Muscle layer of duodenum (tissue), 2 donors: ENCODE results near the gene TLE5.

Experiments used
- H3K27ac ChIP-seq: one replicate; pipeline ENCODE4 v1.7.0; 2013; ENCODE audit warnings: mild to moderate bottlenecking, low read length
- H3K27me3 ChIP-seq: one replicate; pipeline ENCODE4 v1.7.0; 2013; ENCODE audit warnings: low read depth, mild to moderate bottlenecking, control low read depth, low read length
- H3K36me3 ChIP-seq, 2 donors: one replicate each; pipeline ENCODE4 v1.7.0; 2013; ENCODE audit warnings: low read length in 2 of 2, control low read depth in 1 of 2, mild to moderate bottlenecking in 1 of 2; ENCODE audit not compliant: insufficient read depth in 2 of 2, control insufficient read depth in 1 of 2
- H3K4me1 ChIP-seq, 2 donors: one replicate each; pipeline ENCODE4 v1.7.0; 2013; ENCODE audit warnings: low read length in 2 of 2, mild to moderate bottlenecking in 2 of 2, control low read depth in 1 of 2, moderate library complexity in 1 of 2; ENCODE audit not compliant: insufficient read depth in 2 of 2, control insufficient read depth in 1 of 2
- H3K4me3 ChIP-seq, 2 donors: one replicate each; pipeline ENCODE4 v1.7.0; 2013; ENCODE audit warnings: low read length in 2 of 2, low read depth in 1 of 2, mild to moderate bottlenecking in 1 of 2
- H3K9me3 ChIP-seq, 2 donors: one replicate each; pipeline ENCODE4 v1.7.0; 2013; ENCODE audit warnings: low read length in 2 of 2, control low read depth in 1 of 2, mild to moderate bottlenecking in 1 of 2; ENCODE audit not compliant: control insufficient read depth in 1 of 2
- donor health status: healthy.

TLE5 gene

DNA sequence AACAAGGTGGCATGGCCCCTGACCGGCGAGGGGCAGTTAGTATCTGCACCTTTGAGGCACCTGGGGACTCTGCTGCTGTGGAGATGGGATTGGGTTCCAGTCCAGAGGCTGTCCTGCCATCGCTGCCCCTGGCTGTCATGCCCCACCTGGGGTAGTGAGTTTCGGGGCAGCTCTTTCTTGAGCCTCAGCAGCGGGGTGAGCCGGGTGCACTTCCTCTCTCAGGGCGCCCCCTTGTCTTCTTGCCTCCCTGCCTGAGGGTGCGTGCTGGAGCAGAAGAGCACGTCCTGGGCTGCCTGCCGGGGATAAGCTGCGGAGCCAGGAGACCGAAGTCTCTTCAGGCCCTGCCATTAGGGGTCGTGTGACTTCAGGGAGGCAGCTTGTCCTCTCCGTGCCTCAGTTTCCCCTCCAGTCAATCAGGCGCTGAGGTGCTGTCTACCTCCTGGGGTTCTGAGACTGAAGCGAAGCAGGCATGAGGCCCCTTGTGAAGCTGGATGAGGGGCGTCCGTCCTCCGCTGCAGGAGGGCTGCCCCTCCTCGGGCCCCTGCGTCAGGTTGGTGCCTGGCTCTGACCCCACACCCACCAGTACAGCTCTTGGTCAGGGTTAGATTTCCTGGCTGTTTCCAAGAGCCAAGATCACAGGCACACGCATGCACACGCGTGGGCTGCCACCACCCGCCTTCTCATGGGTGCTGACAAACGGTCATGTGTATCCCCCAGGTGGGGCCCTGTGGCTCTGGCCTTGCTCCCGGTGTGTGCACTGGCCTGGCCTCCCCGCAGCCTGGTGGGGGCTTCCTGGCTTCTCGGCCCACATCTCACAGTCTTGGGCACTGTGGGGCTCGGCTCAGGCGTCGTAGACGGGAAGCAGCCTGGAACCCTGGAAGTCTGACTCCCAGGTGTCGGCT is 40.2 kb upstream of the TLE5 start:
- Histone ChIP-seq H3K4me3 (no peak overlapping the region), H3K27me3 (no peaks in the 10 kb centered on the region), H3K36me3 (no peaks in the 10 kb centered on the region), H3K4me1 (peaks cover 6 to 46% of the 10 kb centered on the region in 2 donors), H3K9me3 (no peaks in the 10 kb centered on the region), H3K27ac (no peak overlapping the region)

DNA sequence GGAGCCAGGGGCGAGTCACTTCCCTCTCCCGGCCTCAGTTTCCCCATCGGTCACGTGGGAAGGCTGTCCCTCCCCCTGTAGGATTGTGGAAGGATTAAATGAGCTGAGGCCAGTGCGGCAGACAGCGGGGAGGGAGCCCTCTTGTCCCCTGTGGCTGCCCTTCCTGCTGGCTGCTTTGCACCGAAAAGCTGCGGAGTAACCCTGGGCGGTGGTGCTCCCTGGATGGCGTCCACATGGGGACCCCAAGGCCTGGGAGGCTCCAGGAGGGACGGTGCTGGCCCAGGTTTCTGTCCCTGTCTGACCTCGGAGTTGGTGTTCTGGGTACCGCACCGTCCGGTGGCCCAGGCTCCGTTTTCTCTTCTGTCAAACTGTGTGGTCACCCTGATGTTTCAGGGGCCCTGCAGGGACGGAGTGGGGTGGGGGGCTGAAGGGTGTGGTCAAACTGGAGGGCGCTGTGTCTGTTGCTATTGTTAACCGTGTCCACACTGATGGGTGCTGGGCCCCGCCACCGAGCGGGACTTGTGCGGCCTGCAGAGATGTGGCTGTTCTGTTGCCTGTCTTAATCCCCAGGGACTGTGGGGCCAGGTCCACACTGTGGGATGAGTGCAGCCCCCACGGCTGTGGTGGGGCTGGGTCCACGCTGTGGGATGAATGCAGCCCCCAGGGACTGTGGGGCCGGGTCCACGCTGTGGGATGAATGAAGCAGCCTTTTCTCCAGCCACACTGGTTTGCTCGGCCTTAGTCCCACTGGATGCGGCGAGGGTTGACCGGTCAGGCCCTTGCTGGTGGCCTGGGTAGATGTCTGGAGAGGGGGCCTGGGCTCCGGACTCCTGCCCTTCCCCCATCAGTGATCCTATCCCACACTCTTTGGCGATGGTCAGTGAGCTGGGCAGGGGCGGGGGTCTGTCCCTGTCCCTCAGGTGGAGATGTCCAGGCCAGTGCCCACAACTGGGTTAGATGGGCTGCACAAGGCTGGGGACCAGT is 38.7 kb upstream of the TLE5 start:
- H3K4me3 ChIP-seq = no peak overlapping the region
- H3K27me3 ChIP-seq = no peaks in the 10 kb centered on the region
- no peak overlapping the region for H3K27ac ChIP-seq
- H3K36me3 ChIP-seq = no peaks in the 10 kb centered on the region
- no peaks in the 10 kb centered on the region for H3K9me3 ChIP-seq
- peaks cover 4 to 61% of the 10 kb centered on the region in 2 donors for H3K4me1 ChIP-seq

DNA sequence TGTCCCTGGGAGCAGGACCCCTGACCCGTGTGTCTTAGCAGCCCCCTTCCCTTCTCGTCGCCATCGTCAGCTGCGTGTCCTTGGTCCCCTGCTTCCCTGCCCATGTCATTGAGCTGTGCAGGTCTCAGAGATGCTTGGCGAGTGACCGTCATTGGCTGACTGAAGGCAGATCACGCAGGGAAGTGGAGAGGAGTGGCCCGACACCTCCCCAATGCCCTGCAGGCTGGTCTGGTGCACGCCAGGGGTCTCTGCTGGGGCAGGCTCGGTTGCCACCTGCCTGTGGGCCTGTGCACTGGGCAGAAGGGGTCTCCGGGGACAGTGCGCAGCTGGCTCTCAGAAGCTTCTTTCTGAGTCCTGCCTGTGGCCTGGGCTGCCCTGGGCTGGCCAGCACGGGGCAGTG is 38.0 kb upstream of the TLE5 start:
- H3K4me1 ChIP-seq = peaks cover 4 to 68% of the 10 kb centered on the region in 2 donors
- no peaks in the 10 kb centered on the region for H3K36me3 ChIP-seq
- H3K27me3 ChIP-seq = no peaks in the 10 kb centered on the region
- H3K9me3 ChIP-seq = no peaks in the 10 kb centered on the region
- no peak overlapping the region for H3K4me3 ChIP-seq
- no peak overlapping the region for H3K27ac ChIP-seq

DNA sequence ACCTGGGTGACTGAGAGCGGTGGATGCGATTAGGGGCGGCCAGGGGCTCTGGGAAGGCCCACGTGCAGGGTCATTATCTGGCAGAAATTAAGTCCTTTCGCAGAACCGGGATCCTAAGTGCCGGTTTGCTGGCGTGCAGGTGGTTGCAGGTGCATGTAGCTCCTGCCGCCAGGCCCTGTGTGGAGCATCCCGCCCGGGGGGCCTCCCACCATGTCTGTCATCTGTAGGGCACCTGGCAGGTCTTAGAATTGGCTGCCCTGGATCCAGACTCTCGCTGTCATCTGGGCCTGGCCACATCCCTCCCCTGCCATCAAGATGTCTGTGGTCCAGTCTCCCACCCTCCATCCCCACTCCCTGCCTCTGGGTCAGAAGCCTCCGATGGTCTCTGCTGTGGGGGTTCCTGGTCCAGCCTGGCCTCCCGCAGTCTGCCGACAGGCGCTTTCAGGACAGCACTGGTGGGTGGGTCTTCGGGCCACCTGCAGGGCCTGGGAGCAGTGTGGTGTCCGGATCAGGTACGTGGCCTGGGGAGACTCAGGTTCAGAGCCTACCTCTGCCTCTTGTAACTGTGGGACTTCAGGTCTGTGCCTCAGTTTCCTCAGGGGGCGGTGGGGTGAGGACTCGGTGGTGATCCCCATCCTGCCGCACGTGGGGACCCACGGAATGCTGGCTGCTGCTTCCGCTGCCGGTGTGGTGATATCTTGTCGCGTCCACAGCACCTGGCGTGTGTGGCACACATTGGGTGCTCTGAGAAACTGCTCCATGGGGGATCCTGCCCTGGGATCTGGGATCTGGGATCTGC is 37.3 kb upstream of the TLE5 start:
- Histone ChIP-seq H3K4me1 (peaks cover 4 to 69% of the 10 kb centered on the region in 2 donors), H3K27ac (peak overlapping the region; percentile 87), H3K4me3 (peak overlapping the region; percentile 55 to 59), H3K9me3 (no peaks in the 10 kb centered on the region), H3K27me3 (no peaks in the 10 kb centered on the region), H3K36me3 (no peaks in the 10 kb centered on the region)

DNA sequence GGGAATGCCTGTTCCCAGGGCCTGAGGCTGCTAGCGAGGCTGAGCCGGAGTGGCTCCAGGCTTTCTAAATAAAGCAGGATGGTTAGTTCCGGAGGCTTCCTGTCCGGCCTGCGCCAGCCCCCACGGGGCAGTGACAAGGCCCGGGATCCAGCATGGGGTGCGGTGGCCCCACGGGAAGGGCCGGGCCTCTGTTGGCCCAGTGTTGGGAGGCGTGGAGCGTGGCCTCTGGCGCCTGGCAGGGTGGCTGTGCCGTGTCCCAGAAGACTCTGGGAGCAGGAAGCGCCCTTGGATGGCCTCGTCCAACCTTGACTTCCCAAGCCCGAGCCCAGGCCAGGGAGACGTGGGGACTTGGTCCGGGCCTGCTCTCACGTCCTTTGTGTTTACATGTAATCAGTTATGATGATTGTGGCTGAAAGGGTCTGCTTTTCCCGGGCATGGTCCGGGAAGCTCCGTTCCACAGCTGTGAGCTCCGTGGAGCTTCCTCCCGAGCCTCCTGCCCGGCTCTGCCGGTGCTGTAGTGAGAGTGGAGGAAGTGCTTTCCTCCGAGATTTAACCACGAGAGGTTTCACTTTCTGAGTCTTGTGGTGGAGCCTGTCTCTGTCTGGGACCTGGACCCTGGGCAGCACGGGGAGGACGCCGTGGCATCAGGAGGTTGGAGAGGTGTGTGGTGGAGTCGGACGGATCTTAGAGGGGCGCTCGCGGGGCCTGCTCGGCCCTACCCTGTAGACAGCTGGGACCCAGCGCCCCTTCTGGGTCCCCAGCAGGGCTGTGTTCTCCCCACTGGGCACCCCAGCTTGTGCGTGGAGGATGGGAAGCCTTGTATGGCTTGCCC is 36.4 kb upstream of the TLE5 start:
- peaks cover 4 to 63% of the 10 kb centered on the region in 2 donors for H3K4me1 ChIP-seq
- H3K4me3 ChIP-seq = peak overlapping the region; percentile 55 to 59
- H3K36me3 ChIP-seq = no peaks in the 10 kb centered on the region
- H3K9me3 ChIP-seq = no peaks in the 10 kb centered on the region
- no peaks in the 10 kb centered on the region for H3K27me3 ChIP-seq
- peak overlapping the region; percentile 87 for H3K27ac ChIP-seq

DNA sequence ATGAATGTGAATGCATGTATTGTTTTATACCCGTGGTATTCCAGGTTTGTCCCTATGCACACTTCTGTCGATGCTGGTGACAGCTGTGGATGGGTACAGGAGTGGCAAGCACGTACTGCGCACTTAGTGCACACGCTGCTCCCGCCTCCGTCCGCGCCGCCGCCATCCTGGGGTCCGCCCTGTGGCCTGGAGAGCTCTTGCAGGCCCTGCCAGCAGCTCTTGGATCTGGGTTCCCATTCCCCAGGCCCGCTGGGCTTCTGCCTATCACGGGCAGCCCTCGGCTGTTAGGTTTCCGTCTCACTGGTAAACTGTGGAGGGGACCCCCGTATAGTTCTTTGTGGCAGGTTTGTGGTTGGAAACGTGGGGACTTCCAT is 35.8 kb upstream of the TLE5 start:
- H3K27me3 ChIP-seq = no peaks in the 10 kb centered on the region
- no peaks in the 10 kb centered on the region for H3K9me3 ChIP-seq
- peak overlapping the region; percentile 55 to 59 for H3K4me3 ChIP-seq
- H3K27ac ChIP-seq = peak overlapping the region; percentile 87
- no peaks in the 10 kb centered on the region for H3K36me3 ChIP-seq
- H3K4me1 ChIP-seq = peaks cover 4 to 63% of the 10 kb centered on the region in 2 donors

DNA sequence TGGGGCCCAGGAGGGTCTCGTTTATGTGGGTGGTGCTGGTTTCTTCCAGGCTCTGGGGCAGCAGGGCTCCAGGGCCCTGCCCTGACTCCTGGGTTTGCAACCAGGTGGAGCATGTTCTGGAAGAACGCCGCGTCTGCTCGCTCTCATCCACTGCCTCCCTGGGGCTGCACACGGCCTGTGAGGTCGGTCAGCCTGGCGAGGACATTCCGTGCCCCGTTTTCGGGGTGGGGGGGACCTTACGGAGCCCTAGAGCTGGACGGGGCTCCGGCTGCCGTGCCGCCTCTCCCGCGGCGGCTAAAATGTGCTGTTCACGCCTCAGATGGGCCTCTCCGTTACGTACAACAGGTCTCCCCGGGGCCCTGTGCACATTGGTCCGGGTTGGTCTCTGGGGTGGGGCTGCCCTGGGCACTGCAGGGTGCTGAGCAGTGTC is 35.2 kb upstream of the TLE5 start:
- Histone ChIP-seq H3K4me1 (peaks cover 4 to 63% of the 10 kb centered on the region in 2 donors), H3K27me3 (no peaks in the 10 kb centered on the region), H3K36me3 (no peaks in the 10 kb centered on the region), H3K27ac (peak overlapping the region; percentile 87), H3K4me3 (peak overlapping the region; percentile 55 to 59), H3K9me3 (no peaks in the 10 kb centered on the region)

DNA sequence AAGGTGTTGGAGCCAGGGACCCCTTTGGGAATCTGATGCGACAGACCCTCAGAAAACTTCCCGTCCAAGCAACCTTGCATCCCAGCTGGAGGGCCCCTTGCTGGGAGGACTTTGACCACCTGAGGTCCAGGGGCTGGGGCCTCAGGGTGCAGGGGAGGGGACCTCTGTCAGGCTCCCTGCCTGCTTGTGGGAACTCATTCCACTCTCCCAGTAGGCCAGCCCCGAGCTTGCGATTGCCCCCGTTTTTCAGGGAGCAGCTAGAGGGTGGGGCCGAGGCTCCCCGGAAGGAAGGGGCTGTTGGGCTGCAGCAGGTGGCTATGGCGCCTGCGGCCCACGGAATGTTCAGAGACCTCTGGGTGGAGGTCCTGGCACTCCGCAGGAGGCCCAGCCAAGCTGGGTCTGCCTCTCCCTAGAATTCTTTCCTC is 34.6 kb upstream of the TLE5 start:
- peaks cover 4 to 63% of the 10 kb centered on the region in 2 donors for H3K4me1 ChIP-seq
- H3K9me3 ChIP-seq = no peaks in the 10 kb centered on the region

DNA sequence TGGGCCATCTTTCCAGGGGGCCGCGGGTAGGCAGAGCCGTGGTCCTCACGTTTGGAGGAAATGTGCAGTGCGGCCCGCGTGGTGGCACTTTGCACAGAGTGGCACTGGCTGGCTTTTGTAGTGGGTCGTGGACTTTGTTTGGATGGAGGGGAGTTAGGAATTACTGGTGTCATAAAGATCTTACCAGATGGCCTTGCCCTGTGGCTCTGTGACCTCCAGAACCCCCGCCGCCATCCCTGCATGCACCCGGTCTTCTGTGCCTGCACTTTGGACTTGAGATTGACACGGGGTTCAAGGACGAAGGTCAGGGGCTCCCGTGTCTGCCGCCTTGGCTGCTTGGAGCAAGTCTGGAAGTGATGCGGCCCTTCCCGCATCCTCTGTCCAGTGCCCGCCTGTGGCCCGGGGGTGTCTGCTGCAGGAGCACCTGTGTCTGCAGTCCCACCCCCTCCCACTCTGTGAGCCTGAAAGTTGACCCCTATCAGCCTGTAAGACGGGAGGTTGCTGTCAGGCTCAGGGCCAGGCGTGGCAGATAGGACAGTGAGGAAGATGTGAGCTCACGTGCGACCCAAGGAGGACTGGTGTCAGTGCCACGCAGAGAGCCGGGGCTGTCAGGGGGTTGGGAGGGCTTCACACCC is 34.1 kb upstream of the TLE5 start:
- no peaks in the 10 kb centered on the region for H3K27me3 ChIP-seq
- H3K4me1 ChIP-seq = peaks cover 4 to 63% of the 10 kb centered on the region in 2 donors
- no peaks in the 10 kb centered on the region for H3K36me3 ChIP-seq
- peak overlapping the region; percentile 84 to 98 for H3K4me3 ChIP-seq
- H3K27ac ChIP-seq = peak overlapping the region; percentile 87
- H3K9me3 ChIP-seq = no peaks in the 10 kb centered on the region

More for the DNA sequence above, 34.6 kb upstream of the TLE5 start:
- H3K27ac ChIP-seq = peak overlapping the region; percentile 87
- H3K27me3 ChIP-seq = no peaks in the 10 kb centered on the region
- peak overlapping the region; percentile 33 to 98 for H3K4me3 ChIP-seq
- no peaks in the 10 kb centered on the region for H3K36me3 ChIP-seq
